IMR-90 (cell line): ENCODE measurements around the gene GOLGA8B. TPM values are rescaled to one million over a fixed set of nuclear protein-coding genes. Genes with fewer than 3 reads are reported as not detected.

Experiments
- ATAC-seq: fragments of 200-7000 bp; cut with Tn5 transposase; 2 replicates; pipeline ENCODE4 v1.9.1; 2020; ENCODE audit warnings: low read depth, mild to moderate bottlenecking, moderate library complexity
- BruUV-seq: library from RNA; stranded (reverse); fragments of 400-500 nt; replicated peaks from 2 replicates; lab custom pipeline; 2021; lab: Mats Ljungman, UMichigan
- CTCF ChIA-PET: fragments of 300-600 bp; formaldehyde crosslinking; extraction: SDS; loops from one replicate; lab custom pipeline; 2021; ENCODE audit warnings: antibody characterized with exemption; lab: Yijun Ruan, JAX
- POLR2A ChIA-PET: fragments of 300-600 bp; sonication (Branson Sonifier 250); formaldehyde crosslinking; loops from one replicate; lab custom pipeline; 2022; ENCODE audit warnings: antibody characterized with exemption; ENCODE audit not compliant: unreplicated experiment; lab: Charles Lee
- DNase-seq: peaks from one replicate; pipeline ENCODE4 v3.0.0; 2013
- H2AFZ ChIP-seq: replicated peaks from 2 replicates; pipeline ENCODE3; 2013; ENCODE audit warnings: low read length, mild to moderate bottlenecking; ENCODE audit not compliant: poor library complexity
- H2AK5ac ChIP-seq: 2 replicates; pipeline ENCODE4 v1.6.1; 2013; ENCODE audit warnings: low read depth, low read length, inconsistent platforms
- H2AK9ac ChIP-seq: replicated peaks from 2 replicates; pipeline ENCODE3; 2013; ENCODE audit warnings: mild to moderate bottlenecking, low read depth, low read length, moderate library complexity; ENCODE audit not compliant: poor library complexity
- H2BK120ac ChIP-seq: 2 replicates; pipeline ENCODE4 v1.6.1; 2013; ENCODE audit warnings: low read depth, low read length, inconsistent platforms
- H2BK15ac ChIP-seq: 3 replicates; pipeline ENCODE4 v1.6.1; 2013; ENCODE audit warnings: low read depth, low read length, inconsistent platforms
- H2BK20ac ChIP-seq: 2 replicates; pipeline ENCODE4 v1.6.1; 2013; ENCODE audit warnings: low read depth, mild to moderate bottlenecking, inconsistent platforms, low read length, moderate library complexity
- H2BK5ac ChIP-seq: 2 replicates; pipeline ENCODE4 v1.6.1; 2013; ENCODE audit warnings: mild to moderate bottlenecking, low read depth, low read length, inconsistent platforms; ENCODE audit not compliant: poor library complexity, severe bottlenecking
- H3K14ac ChIP-seq: replicated peaks from 2 replicates; pipeline ENCODE4 v1.6.1; 2013; ENCODE audit warnings: low read depth, low read length, inconsistent platforms
- H3K18ac ChIP-seq: 2 replicates; pipeline ENCODE4 v1.6.1; 2013; ENCODE audit warnings: low read depth, low read length, control low read depth
- H3K23ac ChIP-seq: 2 replicates; pipeline ENCODE4 v1.6.1; 2013; ENCODE audit warnings: low read depth, low read length, inconsistent platforms
- H3K27ac ChIP-seq: 2 replicates; pipeline ENCODE4 v1.5.1; 2013; ENCODE audit warnings: mild to moderate bottlenecking, control low read depth, low read length; ENCODE audit not compliant: insufficient read depth
- H3K27me3 ChIP-seq: 2 replicates; pipeline ENCODE4 v1.6.1; 2013; ENCODE audit warnings: low read length; ENCODE audit not compliant: control insufficient read depth, insufficient read depth
- H3K36me3 ChIP-seq: 2 replicates; pipeline ENCODE4 v1.6.1; 2013; ENCODE audit warnings: low read length, mixed read lengths; ENCODE audit not compliant: control insufficient read depth, insufficient read depth
- H3K4ac ChIP-seq: 2 replicates; pipeline ENCODE4 v1.6.1; 2013; ENCODE audit warnings: low read depth, low read length, inconsistent platforms
- H3K4me1 ChIP-seq: 2 replicates; pipeline ENCODE4 v1.6.1; 2013; ENCODE audit warnings: low read length, mixed read lengths; ENCODE audit not compliant: control insufficient read depth, insufficient read depth
- H3K4me2 ChIP-seq: 2 replicates; pipeline ENCODE4 v1.6.1; 2013; ENCODE audit warnings: low read depth, mild to moderate bottlenecking, control low read depth, low read length, moderate library complexity
- H3K4me3 ChIP-seq: 2 replicates; pipeline ENCODE4 v1.5.1; 2013; ENCODE audit warnings: low read depth, mild to moderate bottlenecking, control low read depth, low read length, moderate library complexity; ENCODE audit not compliant: insufficient read depth
- H3K56ac ChIP-seq: 2 replicates; pipeline ENCODE4 v1.6.1; 2013; ENCODE audit warnings: low read length, inconsistent platforms; ENCODE audit not compliant: insufficient read depth; ENCODE audit errors: extremely low read depth
- H3K79me1 ChIP-seq, 2 experiments: 2 replicates each; pipeline ENCODE4 v1.6.1; 2013; ENCODE audit warnings: low read length in 2 of 2, inconsistent platforms in 1 of 2, low read depth in 1 of 2
- H3K9ac ChIP-seq: 2 replicates; pipeline ENCODE4 v1.6.1; 2013; ENCODE audit warnings: low read depth, low read length, control low read depth
- H3K9me1 ChIP-seq: 2 replicates; pipeline ENCODE4 v1.6.1; 2013; ENCODE audit warnings: low read length, inconsistent platforms; ENCODE audit not compliant: insufficient read depth
- H3K9me3 ChIP-seq: 2 replicates; pipeline ENCODE4 v1.6.1; 2013; ENCODE audit warnings: low read length; ENCODE audit not compliant: control insufficient read depth, insufficient read depth
- H4K20me1 ChIP-seq: 2 replicates; pipeline ENCODE4 v1.6.1; 2013; ENCODE audit warnings: low read length, inconsistent platforms; ENCODE audit not compliant: insufficient read depth
- H4K5ac ChIP-seq: 2 replicates; pipeline ENCODE4 v1.6.1; 2013; ENCODE audit warnings: mild to moderate bottlenecking, low read depth, low read length, control low read depth
- H4K8ac ChIP-seq, 2 experiments: 2 replicates each; pipeline ENCODE4 v1.6.1; 2013; ENCODE audit warnings: low read depth in 2 of 2, low read length in 2 of 2, control low read depth in 1 of 2, inconsistent platforms in 1 of 2
- H4K91ac ChIP-seq: 2 replicates; pipeline ENCODE4 v1.6.1; 2013; ENCODE audit warnings: low read depth, low read length, inconsistent platforms; ENCODE audit not compliant: insufficient read depth
- CEBPB ChIP-seq: IDR thresholded peaks from 2 replicates; pipeline ENCODE4 v1.6.1; 2012; ENCODE audit warnings: low read depth, low read length, improper control_type of control experiment
- FOS ChIP-seq: fragments of 150-350 bp; IDR thresholded peaks from 2 replicates; pipeline ENCODE4 v1.6.1; 2016; ENCODE audit warnings: low read depth, low read length
- MAFK ChIP-seq: IDR thresholded peaks from 2 replicates; pipeline ENCODE4 v1.6.1; 2012; ENCODE audit warnings: low read depth, low read length, improper control_type of control experiment
- MXI1 ChIP-seq: IDR thresholded peaks from 2 replicates; pipeline ENCODE4 v1.6.1; 2012; ENCODE audit warnings: low read depth, mild to moderate bottlenecking, low read length, moderate library complexity, borderline replicate concordance
- POLR2A ChIP-seq: IDR thresholded peaks from 2 replicates; pipeline ENCODE4 v1.6.1; 2012; ENCODE audit warnings: mild to moderate bottlenecking, low read depth, low read length
- RAD21 ChIP-seq: IDR thresholded peaks from 2 replicates; pipeline ENCODE4 v1.6.1; 2012; ENCODE audit warnings: low read length, improper control_type of control experiment
- RCOR1 ChIP-seq: IDR thresholded peaks from 2 replicates; pipeline ENCODE4 v1.6.1; 2012; ENCODE audit warnings: mild to moderate bottlenecking, low read length, improper control_type of control experiment; ENCODE audit not compliant: insufficient replicate concordance
- RFX5 ChIP-seq: IDR thresholded peaks from 2 replicates; pipeline ENCODE4 v1.8.0; 2012; ENCODE audit warnings: low read depth, mild to moderate bottlenecking, low read length, moderate library complexity
- SMC3 ChIP-seq: fragments of 150-350 bp; IDR thresholded peaks from 2 replicates; pipeline ENCODE4 v1.6.1; 2016; ENCODE audit warnings: low read depth, mild to moderate bottlenecking, antibody characterized with exemption, low read length, moderate library complexity
- dilution Hi-C: fragments of 300-500 bp; cut with HindIII; formaldehyde crosslinking; loops from one replicate; pipeline ENCODE4 v1.14.3; 2018; ENCODE audit warnings: low sequenced_read_pairs; ENCODE audit not compliant: unreplicated experiment
- in situ Hi-C: fragments of 300-500 bp; cut with MboI; formaldehyde crosslinking; loops from 3 replicates; pipeline ENCODE4 v1.14.3; 2019; ENCODE audit warnings: low sequenced_read_pairs, inconsistent platforms, mixed read lengths
- intact Hi-C: fragments of 100-400 bp; cut with micrococcal nuclease; formaldehyde crosslinking; loops from 2 replicates; pipeline ENCODE4 v1.10.0; 2022
- polyA plus RNA-seq, 3 experiments: library from polyadenylated mRNA; depleted of rRNA; stranded (reverse); fragments of >200 nt; gene quantifications; 2 replicates each; pipeline ENCODE4 v1.2.3, GENCODE V29; 2012; ENCODE audit warnings: low replicate concordance in 1 of 3
- total RNA-seq: library from RNA; depleted of rRNA; stranded (reverse); fragments of >200 nt; gene quantifications from 2 replicates; pipeline ENCODE4 v1.2.3, GENCODE V29; 2012
- TF ChIP-seq, protein P1 (sequence below): fragments of 150-350 bp; IDR thresholded peaks from 2 replicates; pipeline ENCODE4 v1.6.1; 2017; ENCODE audit warnings: mild to moderate bottlenecking, antibody characterized with exemption, low read length, low read depth
- TF ChIP-seq, protein P2 (sequence below): fragments of 150-350 bp; IDR thresholded peaks from 2 replicates; pipeline ENCODE4 v1.6.1; 2016; ENCODE audit warnings: low read depth, mild to moderate bottlenecking, low read length, moderate library complexity, borderline replicate concordance

The GOLGA8B gene
- total and polyA plus RNA-seq, 2 of the 4 experiments (the other 2 are of a cell fraction) = 7.7 to 31.6 TPM

- Histone ChIP-seq H3K9ac (no peak overlapping the region), H2AK5ac (no peak overlapping the region), H3K4me2 (no peak overlapping the region), H3K56ac (no peak overlapping the region), H3K18ac (no peak overlapping the region), H3K4me1 (no peaks in the 10 kb centered on the region; the same call in 1 of the 2 replicates), H3K79me1 (no peaks in the 10 kb centered on the region), H4K20me1 (no peaks in the 10 kb centered on the region), H2BK120ac (no peak overlapping the region), H3K9me1 (peaks cover 2% of the 10 kb centered on the region; the same call in 1 of the 2 replicates), H3K4ac (no peak overlapping the region), H2BK5ac (no peak overlapping the region), H4K91ac (no peak overlapping the region), H4K5ac (no peak overlapping the region), H3K14ac (no peak overlapping the region), H3K4me3 (no peak overlapping the region), H4K8ac (no peak overlapping the region), H2BK20ac (no peak overlapping the region), H3K9me3 (no peaks in the 10 kb centered on the region; the same call in 1 of the 2 replicates), H3K27me3 (peaks cover 21% of the 10 kb centered on the region), H3K36me3 (no peaks in the 10 kb centered on the region), H2AFZ (no peak overlapping the region), H2BK15ac (no peak overlapping the region), H2AK9ac (no peak overlapping the region), H3K27ac (no peak overlapping the region), H3K23ac (no peak overlapping the region)
- intact Hi-C loops (no loop called here), dilution Hi-C loops (no loop called here), in situ Hi-C loops (no loop called here)
- ChIA-PET POLR2A (no interaction called here), CTCF (no interaction called here)
- DNase-seq = no peak
- TF ChIP-seq MXI1 (no peak), RAD21 (no peak), RFX5 (no peak), FOS (no peak), RCOR1 (no peak), POLR2A (no peak), CEBPB (no peak), MAFK (no peak), SMC3 (no peak)
- TF ChIP-seq, protein P1, sequence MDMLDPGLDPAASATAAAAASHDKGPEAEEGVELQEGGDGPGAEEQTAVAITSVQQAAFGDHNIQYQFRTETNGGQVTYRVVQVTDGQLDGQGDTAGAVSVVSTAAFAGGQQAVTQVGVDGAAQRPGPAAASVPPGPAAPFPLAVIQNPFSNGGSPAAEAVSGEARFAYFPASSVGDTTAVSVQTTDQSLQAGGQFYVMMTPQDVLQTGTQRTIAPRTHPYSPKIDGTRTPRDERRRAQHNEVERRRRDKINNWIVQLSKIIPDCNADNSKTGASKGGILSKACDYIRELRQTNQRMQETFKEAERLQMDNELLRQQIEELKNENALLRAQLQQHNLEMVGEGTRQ = no peak
- TF ChIP-seq, protein P2, sequence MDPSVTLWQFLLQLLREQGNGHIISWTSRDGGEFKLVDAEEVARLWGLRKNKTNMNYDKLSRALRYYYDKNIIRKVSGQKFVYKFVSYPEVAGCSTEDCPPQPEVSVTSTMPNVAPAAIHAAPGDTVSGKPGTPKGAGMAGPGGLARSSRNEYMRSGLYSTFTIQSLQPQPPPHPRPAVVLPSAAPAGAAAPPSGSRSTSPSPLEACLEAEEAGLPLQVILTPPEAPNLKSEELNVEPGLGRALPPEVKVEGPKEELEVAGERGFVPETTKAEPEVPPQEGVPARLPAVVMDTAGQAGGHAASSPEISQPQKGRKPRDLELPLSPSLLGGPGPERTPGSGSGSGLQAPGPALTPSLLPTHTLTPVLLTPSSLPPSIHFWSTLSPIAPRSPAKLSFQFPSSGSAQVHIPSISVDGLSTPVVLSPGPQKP = no peak
- no TSS peak for BruUV-seq
- no peak for ATAC-seq
These were observed 22.7 kb upstream of the GOLGA8B start for GRCh38 chr15:34606131-34606530.
